GM20000 (cell line): ENCODE results near the gene LPAR5.

ENCODE experiments used
- DNase-seq: peaks from one replicate; pipeline ENCODE4 v3.0.0; 2012; ENCODE audit warnings: low spot score
- CTCF ChIP-seq: IDR thresholded peaks from 2 replicates; pipeline ENCODE4 v1.5.1; 2012; ENCODE audit warnings: mild to moderate bottlenecking, control low read depth; ENCODE audit errors: extremely low read depth, missing control alignments

LPAR5 gene

DNA sequence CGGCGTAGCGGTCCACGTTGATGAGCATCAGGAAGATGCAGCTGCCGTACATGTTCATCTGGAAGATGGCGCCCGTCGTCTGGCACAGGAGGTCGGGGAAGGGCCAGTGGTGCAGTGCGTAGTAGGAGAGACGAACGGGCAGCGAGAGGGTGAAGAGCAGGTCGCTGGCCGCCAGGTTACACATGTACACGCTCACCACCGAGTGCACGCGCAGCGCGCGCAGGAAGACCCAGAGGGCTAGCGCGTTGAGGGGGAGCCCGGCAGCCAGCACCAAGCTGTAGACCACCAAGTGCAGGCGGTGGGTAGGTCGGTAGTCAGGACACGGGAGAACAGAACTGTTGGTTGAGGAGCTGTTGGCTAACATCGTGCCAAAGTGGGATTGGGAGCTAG, 14.9 kb downstream of the LPAR5 start:
- no peak for DNase-seq
- no peak for TF ChIP-seq CTCF

DNA sequence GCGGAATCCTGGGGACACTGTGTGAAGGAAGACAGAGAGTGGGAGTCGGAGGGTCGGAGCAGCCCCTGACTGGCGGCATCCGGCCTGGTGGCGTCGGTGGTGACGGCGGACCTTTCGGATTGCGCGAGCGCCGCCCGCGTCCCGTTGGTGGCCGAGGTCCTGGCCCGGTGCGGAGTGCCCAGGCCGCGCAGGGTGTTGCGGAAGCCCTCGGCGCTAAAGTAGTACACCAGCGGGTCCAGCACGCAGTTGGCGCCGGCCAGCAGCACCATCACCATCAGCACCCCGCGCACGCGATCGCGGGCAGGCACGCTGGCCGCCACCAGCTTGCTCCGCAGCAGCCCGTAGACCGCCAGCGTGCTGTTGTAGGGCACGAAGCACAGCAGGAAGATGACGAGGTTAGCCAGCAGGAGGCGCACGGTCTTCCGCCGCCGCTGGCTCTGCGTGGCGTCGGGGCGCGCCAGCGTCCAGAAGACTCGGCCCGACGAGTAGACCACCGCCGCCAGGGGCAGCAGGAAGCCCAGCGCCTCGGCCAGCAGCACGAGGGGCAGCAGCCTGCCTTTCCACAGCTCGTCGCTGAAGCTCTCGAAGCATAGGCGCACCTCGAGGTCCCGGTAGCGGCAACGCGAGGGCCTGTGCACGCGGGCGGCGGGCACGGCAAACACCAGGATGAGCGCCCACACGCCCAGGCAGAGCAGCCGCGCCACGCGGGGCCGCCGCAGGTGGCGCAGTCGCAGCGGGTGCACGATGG, 15.4 kb downstream of the LPAR5 start:
- DNase-seq, result no peak
- no peak for TF ChIP-seq CTCF

GRCh38 chr12:6618483-6619225, 17.1 kb downstream of the LPAR5 start:
- no peak for TF ChIP-seq CTCF

DNA sequence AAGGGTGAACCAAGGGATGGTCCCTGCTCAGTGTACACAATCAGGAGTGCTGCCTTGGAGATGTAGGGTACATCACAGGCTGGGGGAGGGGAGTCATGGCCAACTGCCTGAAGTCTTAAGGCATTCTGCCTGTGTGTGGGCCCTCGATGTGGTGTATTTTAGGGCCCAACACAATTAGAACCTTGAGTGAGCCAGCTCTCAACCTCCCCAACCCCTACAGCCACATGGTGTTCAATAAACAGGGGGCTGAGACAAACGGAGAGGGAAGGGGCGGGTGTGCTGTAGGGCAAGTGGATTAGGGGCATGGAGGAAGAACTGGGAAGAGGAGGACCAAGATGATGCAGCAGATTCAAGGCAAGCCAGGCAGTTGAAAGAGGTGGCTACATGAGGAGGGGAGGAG, 20.0 kb downstream of the LPAR5 start:
- TF ChIP-seq CTCF, result no peak
- DNase-seq, result no peak

More at GRCh38 chr12:6618483-6619225, 17.1 kb downstream of the LPAR5 start:
- no peak for DNase-seq

DNA sequence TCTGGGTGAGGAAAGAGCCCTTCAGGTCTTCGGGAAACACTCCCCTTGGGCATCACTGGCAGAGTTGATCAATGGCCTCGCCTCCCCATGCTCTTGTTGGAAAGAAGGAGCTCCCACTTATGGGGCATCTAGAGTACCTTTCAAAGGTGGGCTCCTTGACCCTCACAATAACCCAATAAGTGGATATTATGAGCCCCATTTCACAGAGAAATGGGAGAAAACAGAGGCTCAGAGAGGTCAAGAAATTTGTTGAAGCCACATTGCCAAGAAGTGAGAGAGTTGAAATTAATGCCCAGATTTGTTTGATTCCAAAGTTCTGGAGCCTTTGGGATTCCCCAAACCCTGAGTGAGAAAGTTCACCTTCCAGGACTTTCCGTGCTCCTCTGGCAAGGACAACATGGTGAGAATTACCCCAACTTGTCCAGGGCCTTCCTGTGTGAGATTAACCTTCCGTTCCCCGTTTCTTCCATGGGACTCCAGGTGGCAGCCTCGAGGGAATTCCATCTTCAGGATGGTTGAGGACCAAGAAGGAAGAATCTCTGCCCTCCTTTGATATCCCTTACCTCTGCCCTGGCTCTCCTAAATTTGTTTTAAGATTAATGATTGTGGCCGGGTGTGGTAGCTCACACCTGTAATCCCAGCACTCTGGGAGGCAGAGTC, 21.1 kb downstream of the LPAR5 start:
- no peak for TF ChIP-seq CTCF
- no peak for DNase-seq

DNA sequence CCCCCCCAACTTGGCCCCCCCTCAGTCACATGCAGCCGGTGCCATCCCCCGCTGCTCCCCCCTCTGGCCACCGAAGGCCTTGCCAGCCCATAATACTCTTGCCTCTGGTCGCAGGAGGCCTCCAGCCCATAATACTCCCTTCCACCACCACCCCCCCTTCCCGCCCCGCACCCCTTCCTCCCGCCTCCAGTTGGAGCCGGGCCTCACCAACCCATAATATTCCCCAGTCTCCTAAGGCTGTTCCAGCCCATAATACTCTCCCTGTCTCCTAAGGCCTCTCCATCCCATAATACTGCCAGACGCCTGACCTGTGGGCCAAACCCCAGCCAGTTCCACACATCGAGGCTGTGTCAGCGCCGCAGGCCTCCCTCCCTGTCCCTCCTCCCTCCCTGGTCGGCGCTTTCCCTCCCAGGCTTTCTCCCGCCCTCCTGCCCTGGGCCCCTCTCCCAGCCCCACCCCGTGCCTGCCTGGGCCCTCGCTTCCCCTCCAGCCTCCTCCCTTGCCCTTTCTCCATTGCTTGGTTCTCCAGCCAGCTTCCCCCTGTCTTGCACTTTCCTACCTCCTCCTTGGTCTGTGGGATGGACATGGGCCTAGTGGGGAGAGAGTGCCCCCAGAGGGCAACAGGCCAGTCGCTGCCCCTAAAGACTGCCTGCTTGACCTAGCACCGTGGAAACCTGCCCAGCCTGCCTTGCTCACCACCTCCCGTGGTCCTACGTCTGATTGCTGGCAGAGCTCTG, 21.8 kb downstream of the LPAR5 start:
- peak; percentile 76 for DNase-seq

More for the DNA sequence above, 21.8 kb downstream of the LPAR5 start:
- TF ChIP-seq CTCF, result peak; percentile 11
